Heart right ventricle (tissue), 16 donors: ENCODE data around the gene RHOC. TPM values are rescaled to one million over a fixed set of nuclear protein-coding genes. Genes with fewer than 3 reads are reported as not detected.

Experiments
- ATAC-seq, 8 donors: fragments of 200-7000 bp; cut with Tn5 transposase; one replicate each; pipeline ENCODE4 v1.9.1; 2020; ENCODE audit warnings: mild to moderate bottlenecking in 8 of 8, moderate library complexity in 8 of 8, moderate number of reproducible peaks in 1 of 8
- DNase-seq, 2 donors: peaks; one replicate each; pipeline ENCODE4 v3.0.0-alpha.2; 2020
- H3K27ac ChIP-seq, 10 donors: fragments of 200-600 bp; sonication (generic) in 2 of 10; one replicate each; pipeline versions ENCODE4 v1.5.0 to v1.8.0; 2020 to 2022; ENCODE audit warnings: mild to moderate bottlenecking in 3 of 10
- H3K27me3 ChIP-seq, 7 donors: fragments of 200-600 bp; one replicate each; pipeline ENCODE4 v1.8.0; 2021 to 2022; ENCODE audit warnings: mild to moderate bottlenecking in 2 of 7
- H3K36me3 ChIP-seq, 9 donors: fragments of 200-600 bp; sonication (generic) in 1 of 9; one replicate each; pipeline versions ENCODE4 v1.5.0 to v1.8.0; 2020 to 2022; ENCODE audit warnings: mild to moderate bottlenecking in 2 of 9
- H3K4me1 ChIP-seq, 9 donors: fragments of 200-600 bp; sonication (generic) in 1 of 9; one replicate each; pipeline versions ENCODE4 v1.5.0 to v1.8.0; 2020 to 2022; ENCODE audit warnings: mild to moderate bottlenecking in 4 of 9
- H3K4me3 ChIP-seq, 10 donors: fragments of 200-600 bp; sonication (generic) in 2 of 10; one replicate each; pipeline versions ENCODE4 v1.5.0 to v1.8.0; 2020 to 2022; ENCODE audit warnings: mild to moderate bottlenecking in 7 of 10, moderate library complexity in 2 of 10
- H3K9me3 ChIP-seq, 11 donors: fragments of 200-600 bp in 10 of 11; sonication (generic) in 2 of 11; one replicate each; pipeline versions ENCODE4 v1.5.0 to v1.8.0; 2013 to 2022; ENCODE audit warnings: mild to moderate bottlenecking in 2 of 11, control low read depth in 1 of 11, moderate library complexity in 1 of 11
- CTCF ChIP-seq, 9 donors: fragments of 200-600 bp; sonication (generic) in 2 of 9; IDR thresholded peaks; one replicate each; pipeline versions ENCODE4 v1.5.0 to v1.8.0; 2021 to 2022; ENCODE audit warnings: antibody characterized with exemption in 9 of 9, mild to moderate bottlenecking in 5 of 9, moderate library complexity in 1 of 9
- WGBS, 2 donors: extraction: QIAGEN DNeasy Blood & Tissue Kit; methylation state at CpG; one replicate each; pipeline ENCODE4 v1.1.7; 2013; ENCODE audit warnings: inconsistent platforms in 1 of 2; 5-methylcytosine and 5-hydroxymethylcytosine counted together
- intact Hi-C, 10 donors: fragments of 100-400 bp; cut with DNase I; formaldehyde crosslinking; loops; one replicate each; pipeline versions ENCODE4 v1.11.1 to v1.14.2; 2022
- polyA plus RNA-seq, 2 donors: library from polyadenylated mRNA; stranded (reverse); fragments of 200-250 nt; gene quantifications; one replicate each; pipeline ENCODE4 v1.2.3, GENCODE V29; 2013
- total RNA-seq, 10 donors: library from RNA; stranded (reverse); fragmentation: NEBNext Ultra II Directional in 3 of 10; extraction: Animal tissue kit (Norgen Biotek cat#: 25700) in 3 of 10; gene quantifications; one replicate each; pipeline versions ENCODE4 v1.2.1 to v1.2.4, GENCODE V29; 2021 to 2023
- donor health status: Arrhythmogenic right ventricular cardiomyopathy.
- donor health status: ischemic (EF 13 %, LVEDD 7.1; RV severe dilation, severe dysfunction).
- donor health status: healthy with polysubstance abuse.
- donor health status: DM: no; HTN: yes; CAD: no.
- donor health status: DM: no; HTN: no; CAD: no.
- donor health status: ischemic (EF 25% LVEDD 6.9; RV normal size, moderate dysfunction).
- donor health status: ischemic (EF 25% LVEDD 5.7; RV mildly dilated, moderate dysfunction).
- donor health status: healthy.
- donor health status: DM: yes; HTN: yes; CAD: no.
- donor health status: Ischemic cardiomyopathy.
- donor health status: ischemic (EF 35%, LVEDD 5.7; RV mildly dilated, moderate dysfunction).
- donor health status: nonischemic (EF 11% LVEDD 7.7; RV severe dilation, severe dysfunction).
- donor health status: DM: yes; HTN: yes; CAD: no.
- donor health status: PGD.
- donor health status: ischemic (EF 29% LVEDD 5.4; RV normal size, mild dysfunction).
- donor health status: nonischemic (EF 23%, LVEDD 6.1; RV moderate dilation, normal function).

The RHOC gene
- total and polyA plus RNA-seq, 12 donors, result 115 to 408 (median 160) TPM

- 94 to 95% methylated on average over 2 of the region's 2 CpGs for WGBS, 2 donors
- H3K4me1 ChIP-seq, result peaks cover 0 to 14% (median 0%) of the 10 kb centered on the region in 9 donors
- no peaks in the 10 kb centered on the region for H3K27me3 ChIP-seq
- no peak overlapping the region for H3K4me3 ChIP-seq
- no peak for TF ChIP-seq CTCF (IDR thresholded peaks at IDR 0.05)
- no peak overlapping the region for H3K27ac ChIP-seq
- H3K9me3 ChIP-seq, result no peaks in the 10 kb centered on the region
- DNase-seq, result no peak
- intact Hi-C loops, result no loop called here
- no peak for ATAC-seq
- peaks cover 0 to 100% (median 29%) of the 10 kb centered on the region in 9 donors for H3K36me3 ChIP-seq
These were observed 40.0 kb downstream of the RHOC start for GRCh38 chr1:112666946-112667345.

- Histone ChIP-seq H3K4me3 (no peak overlapping the region), H3K27ac (no peak overlapping the region), H3K36me3 (peaks cover 0 to 100% (median 35%) of the 10 kb centered on the region in 9 donors), H3K4me1 (peaks cover 0 to 14% (median 0%) of the 10 kb centered on the region in 9 donors), H3K27me3 (no peaks in the 10 kb centered on the region), H3K9me3 (no peaks in the 10 kb centered on the region)
- no peak for ATAC-seq
- DNase-seq, result no peak
- intact Hi-C loops, result no loop called here
- TF ChIP-seq CTCF (IDR thresholded peaks at IDR 0.05), result no peak
- WGBS, 2 donors, result 77 to 79% methylated on average over 3 of the region's 3 CpGs
These were observed 41.1 kb downstream of the RHOC start for GRCh38 chr1:112665857-112666256.

- H3K36me3 ChIP-seq, result peaks cover 0 to 96% (median 21%) of the 10 kb centered on the region in 9 donors
- intact Hi-C loops, result no loop called here
- no peak for TF ChIP-seq CTCF (IDR thresholded peaks at IDR 0.05)
These were observed 55.7 kb downstream of the RHOC start for GRCh38 chr1:112651205-112651604.

More at GRCh38 chr1:112651205-112651604, 55.7 kb downstream of the RHOC start:
- H3K27me3 ChIP-seq, result no peaks in the 10 kb centered on the region
- no peak overlapping the region for H3K27ac ChIP-seq
- 97 to 98% methylated on average over 1 of the region's 1 CpG for WGBS, 2 donors
- no peak for ATAC-seq
- H3K4me3 ChIP-seq, result no peak overlapping the region
- peaks cover 0 to 8% (median 0%) of the 10 kb centered on the region in 9 donors for H3K4me1 ChIP-seq
- H3K9me3 ChIP-seq, result no peaks in the 10 kb centered on the region
- DNase-seq, result no peak

Other genes starting within 250 kb of the RHOC start
- 1 to 10 TPM in 9 of 10 donors, under 1 TPM in 1; 0.72 to 3.3 (median 2.3) TPM for gene WNT2B, start 198.2 kb downstream of the RHOC start, total RNA-seq
- 1 to 10 TPM in 1 of 2 donors, under 1 TPM in 1; 0.46 to 1.2 TPM for gene WNT2B, start 198.2 kb downstream of the RHOC start, polyA plus RNA-seq
- gene ST7L, start 88.0 kb downstream of the RHOC start, total RNA-seq, result 10 to 100 TPM; 12.4 to 22.2 (median 14.0) TPM
- gene ST7L, start 88.0 kb downstream of the RHOC start, polyA plus RNA-seq, result 10 to 100 TPM in 1 of 2 donors, 1 to 10 TPM in 1; 9.2 to 11.3 TPM
- gene CAPZA1, start 87.3 kb downstream of the RHOC start, total RNA-seq, result 10 to 100 TPM; 19.5 to 58.3 (median 23.2) TPM
- 10 to 100 TPM; 28.0 to 45.4 TPM for gene CAPZA1, start 87.3 kb downstream of the RHOC start, polyA plus RNA-seq
- gene MOV10, start 32.5 kb downstream of the RHOC start, total RNA-seq, result 10 to 100 TPM in 8 of 10 donors, 1 to 10 TPM in 2; 6.3 to 25.8 (median 13.9) TPM
- gene MOV10, start 32.5 kb downstream of the RHOC start, polyA plus RNA-seq, result 10 to 100 TPM; 17.8 to 69.4 TPM
- gene PPM1J, start 8.2 kb upstream of the RHOC start, total RNA-seq, result 10 to 100 TPM in 1 of 10 donors, 1 to 10 TPM in 9; 5.8 to 11.0 (median 8.5) TPM
- 1 to 10 TPM; 2.4 to 8.4 TPM for gene PPM1J, start 8.2 kb upstream of the RHOC start, polyA plus RNA-seq
- gene SLC16A1, start 249.1 kb upstream of the RHOC start, total RNA-seq, result 100 to 1,000 TPM; 129 to 193 (median 152) TPM
- 10 to 100 TPM; 43.9 to 71.8 TPM for gene SLC16A1, start 249.1 kb upstream of the RHOC start, polyA plus RNA-seq